ENCODE measurements around the gene OTUD6A.
"Not testable (repeated sequence)": the region's sequence is repeated elsewhere in the genome, so short reads cannot be mapped to it uniquely, and the experiment has no call there.

OTUD6A gene

GRCh38 chrX:70046978-70047377 is 15.3 kb upstream of the OTUD6A start:
- DNase-seq (ENCODE audit: low read depth in 2 of 2) = no peak

GRCh38 chrX:70049406-70049805 is 12.9 kb upstream of the OTUD6A start:
- DNase-seq (ENCODE audit: low read depth in 2 of 2) = no peak

GRCh38 chrX:70049925-70050324 is 12.3 kb upstream of the OTUD6A start, which contains the start of gene AWAT2:
Gene AWAT2, minus strand, starts transcription at chrX:70049938. Its CDS starts 6 bp downstream, at chrX:70049932.
- no peak for DNase-seq (ENCODE audit: low read depth in 2 of 2)

- no peak for DNase-seq (ENCODE audit: low read depth in 2 of 2)
These were observed 9.2 kb upstream of the OTUD6A start for GRCh38 chrX:70052895-70053615.

GRCh38 chrX:70054391-70054790 is 7.9 kb upstream of the OTUD6A start:
- no peak for DNase-seq (ENCODE audit: low read depth in 2 of 2)

GRCh38 chrX:70062961-70063550 is 799 bp downstream of the OTUD6A start:
- DNase-seq (ENCODE audit: low read depth in 2 of 2) = no peak

GRCh38 chrX:70066646-70067045 is 4.4 kb downstream of the OTUD6A start:
- DNase-seq (ENCODE audit: low read depth in 2 of 2) = no peak

- DNase-seq (ENCODE audit: low read depth in 2 of 2) = no peak
These were observed 17.0 kb downstream of the OTUD6A start for GRCh38 chrX:70079297-70079696.

- no peak for DNase-seq (ENCODE audit: low read depth in 2 of 2)
These were observed 17.6 kb downstream of the OTUD6A start for GRCh38 chrX:70079870-70080269.

GRCh38 chrX:70082723-70083122 is 20.5 kb downstream of the OTUD6A start:
- DNase-seq (ENCODE audit: low read depth in 2 of 2) = no peak

GRCh38 chrX:70084592-70085240 is 22.5 kb downstream of the OTUD6A start:
- no peak for DNase-seq (ENCODE audit: low read depth in 2 of 2)

GRCh38 chrX:70087857-70088630 is 25.8 kb downstream of the OTUD6A start:
- DNase-seq (ENCODE audit: low read depth in 2 of 2) = no peak

GRCh38 chrX:70088751-70089150 is 26.5 kb downstream of the OTUD6A start:
- DNase-seq (ENCODE audit: low read depth in 2 of 2) = no peak

- DNase-seq (ENCODE audit: low read depth in 2 of 2) = no peak
These were observed 27.5 kb downstream of the OTUD6A start for GRCh38 chrX:70089604-70090297.

- DNase-seq (ENCODE audit: low read depth in 2 of 2) = no peak
These were observed 30.0 kb downstream of the OTUD6A start for GRCh38 chrX:70092247-70092646.

- DNase-seq (ENCODE audit: low read depth in 2 of 2) = no peak
These were observed 33.8 kb downstream of the OTUD6A start for GRCh38 chrX:70096052-70096451.

GRCh38 chrX:70105229-70105628 is 43.0 kb downstream of the OTUD6A start:
- DNase-seq (ENCODE audit: low read depth in 2 of 2) = no peak

GRCh38 chrX:70111436-70112026 is 49.3 kb downstream of the OTUD6A start:
- DNase-seq (ENCODE audit: low read depth in 2 of 2) = not testable (repeated sequence)
